Measurements from ENCODE around the gene MTUS2. TPM values are rescaled to one million over a fixed set of nuclear protein-coding genes. Genes with fewer than 3 reads are reported as not detected.

MTUS2 gene
- total and polyA plus RNA-seq, 2 experiments from 2014 or later: 0.27 to 0.38 TPM

- H3K79me2 ChIP-seq (replicated peaks; ENCODE audit: insufficient read depth): no peaks in the 10 kb centered on the region
- DNase-seq (ENCODE audit: low spot score) (no peak), ATAC-seq (no peak)
- Mint-ChIP-seq H3K27me3 (ENCODE audit: insufficient read depth, low read depth, poor library complexity) (no peaks in the 10 kb centered on the region), H3K4me3 (no peak overlapping the region), H3K4me1 (peaks cover 4% of the 10 kb centered on the region; the same call in 1 of the 3 replicates), H3K9me3 (no peaks in the 10 kb centered on the region), H3K27ac (0 out of 2 replicates have a peak overlapping the region, but pooled peaks have one; percentile 8), H3K36me3 (ENCODE audit: low read depth) (no peaks in the 10 kb centered on the region)
- H3K27me3 ChIP-seq (ENCODE audit: insufficient read depth): no peaks in the 10 kb centered on the region
- no peak overlapping the region for H2AFZ ChIP-seq
- no peaks in the 10 kb centered on the region for H3F3A ChIP-seq (replicated peaks; ENCODE audit: low read depth)
- TF ChIP-seq CTCF (conservative IDR thresholded peaks at IDR 0.05; ENCODE audit: low read depth in 2 of 2) (no peak), ZNF114 (CRISPR knock-in tag; IDR thresholded peaks at IDR 0.05) (no peak), REST (IDR thresholded peaks at IDR 0.05; ENCODE audit: unreplicated experiment) (no peak), NANOG (IDR thresholded peaks at IDR 0.05; ENCODE audit: borderline replicate concordance) (no peak), EZH2 (IDR thresholded peaks at IDR 0.05; ENCODE audit: low read depth, unreplicated experiment) (no peak), EZH2phosphoT487 (IDR thresholded peaks at IDR 0.05; ENCODE audit: unreplicated experiment) (no peak), ETS1 (IDR thresholded peaks at IDR 0.05) (no peak), CREB1 (CRISPR knock-in tag; IDR thresholded peaks at IDR 0.05; ENCODE audit: low read depth) (no peak), STAT1 (IDR thresholded peaks at IDR 0.05; ENCODE audit: unreplicated experiment) (no peak), ZNF331 (CRISPR knock-in tag; IDR thresholded peaks at IDR 0.05; ENCODE audit: low read depth) (no peak), JUNB (IDR thresholded peaks at IDR 0.05; ENCODE audit: unreplicated experiment) (no peak), ZNF462 (CRISPR knock-in tag; IDR thresholded peaks at IDR 0.05) (no peak), POLR2AphosphoS5 (IDR thresholded peaks at IDR 0.05; ENCODE audit: low read depth) (no peak)
- no peaks in the 10 kb centered on the region for H3K9me2 ChIP-seq (ENCODE audit: insufficient read depth)
- no peak overlapping the region for H3K27ac ChIP-seq (ENCODE audit: low read depth)
- no peaks in the 10 kb centered on the region for H4K20me1 ChIP-seq (replicated peaks; ENCODE audit: insufficient read depth)
- no peak overlapping the region for H3K4me3 ChIP-seq
- no peaks in the 10 kb centered on the region for H3K36me3 ChIP-seq (ENCODE audit: insufficient read depth)
- H3K4me2 ChIP-seq: no peak overlapping the region
- no peaks in the 10 kb centered on the region for H3K4me1 ChIP-seq (ENCODE audit: insufficient read depth)
Observed at GRCh38 chr13:29161676-29162075, 341.5 kb downstream of the MTUS2 start.
